HG03039 (cell line): ENCODE measurements around the gene RNPS1.
A peak's percentile ranks its signal among the peaks of the same experiment; 100 is the strongest.

Experiments
- ATAC-seq: cut with Tn5 transposase; IDR thresholded peaks from one replicate; pipeline ENCODE4 v1.9.1; 2021; ENCODE audit warnings: mild to moderate bottlenecking, moderate library complexity; ENCODE audit not compliant: unreplicated experiment

The RNPS1 gene

GRCh38 chr16:2216330-2216729, 51.6 kb downstream of the RNPS1 start:
- no peak for ATAC-seq

DNA sequence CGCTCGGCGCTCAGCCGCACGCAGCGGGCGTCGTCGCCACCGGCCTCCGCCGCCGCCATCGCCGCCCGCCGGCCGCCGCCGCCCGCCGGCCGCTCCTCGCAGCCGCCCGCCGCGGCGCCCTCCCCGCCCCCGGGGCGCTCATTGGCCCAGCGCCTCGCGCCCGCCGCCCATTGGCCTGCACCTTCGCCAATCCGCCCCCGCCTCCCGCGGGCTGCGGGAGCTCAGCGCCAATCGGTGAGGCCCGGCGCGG, 53.3 kb downstream of the RNPS1 start, which contains the start of gene PGP:
Gene PGP, minus strand, starts transcription at position 122 of the 250 bp plus-strand sequence. Its CDS starts 63 bp downstream, at position 59.
- peak; percentile 77 for ATAC-seq

GRCh38 chr16:2213817-2214718, 53.9 kb downstream of the RNPS1 start:
- ATAC-seq, result peak; percentile 0

- no peak for ATAC-seq
Observed at GRCh38 chr16:2212362-2213324, 55.3 kb downstream of the RNPS1 start.

GRCh38 chr16:2211923-2212347, 56.0 kb downstream of the RNPS1 start:
- no peak for ATAC-seq

DNA sequence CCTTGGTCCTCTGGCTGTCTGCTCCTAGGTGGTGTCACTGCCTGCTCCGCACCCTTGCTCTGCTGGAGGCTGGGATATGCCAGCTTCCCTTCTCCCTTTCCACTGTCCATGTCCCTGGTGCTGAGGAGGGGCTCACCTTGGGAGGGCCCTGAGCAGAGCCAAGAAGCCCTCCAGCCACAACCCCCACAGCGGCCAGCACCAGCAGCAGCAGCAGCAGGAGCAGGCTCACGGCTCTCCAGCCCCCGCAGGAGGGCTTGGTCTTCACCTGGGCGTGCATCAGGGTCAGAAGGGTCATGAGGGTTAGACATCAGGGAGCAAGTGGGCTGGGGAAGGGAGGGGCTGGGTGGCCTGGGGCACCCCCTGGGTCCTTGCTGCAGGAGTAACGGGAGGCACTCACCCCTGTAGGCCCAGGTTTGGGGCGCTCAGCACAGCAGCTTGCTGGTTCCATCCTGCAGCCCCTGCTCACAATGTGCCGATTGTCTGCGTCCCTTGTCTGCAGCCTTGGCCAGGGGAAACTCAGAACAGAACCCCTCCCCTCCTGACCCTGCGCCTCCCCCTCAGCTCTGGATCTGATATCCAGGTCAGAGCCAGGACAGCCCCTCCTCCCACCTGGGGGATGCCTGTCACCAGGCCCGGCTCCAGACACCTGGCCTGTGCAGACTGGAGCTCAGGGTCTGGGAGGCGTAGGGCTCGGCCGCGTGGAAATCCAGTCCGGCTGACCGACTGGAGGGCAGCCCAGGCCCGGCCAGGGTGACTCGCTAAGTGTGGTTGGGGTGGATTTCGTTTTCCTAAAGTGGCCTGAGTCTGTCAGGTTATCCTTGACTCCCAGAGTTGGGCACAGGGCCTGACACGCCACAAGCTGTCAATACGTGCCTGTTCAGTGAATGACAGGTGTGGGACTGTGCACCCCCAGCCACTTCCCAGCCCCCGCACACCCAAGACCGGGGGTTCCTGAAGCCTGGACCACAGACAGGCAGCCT, 57.2 kb downstream of the RNPS1 start, which contains the start of gene BRICD5:
Gene BRICD5, minus strand, starts transcription at position 478 of the 980 bp plus-strand sequence. Its CDS starts 30 bp downstream, at position 448.
- ATAC-seq, result no peak

DNA sequence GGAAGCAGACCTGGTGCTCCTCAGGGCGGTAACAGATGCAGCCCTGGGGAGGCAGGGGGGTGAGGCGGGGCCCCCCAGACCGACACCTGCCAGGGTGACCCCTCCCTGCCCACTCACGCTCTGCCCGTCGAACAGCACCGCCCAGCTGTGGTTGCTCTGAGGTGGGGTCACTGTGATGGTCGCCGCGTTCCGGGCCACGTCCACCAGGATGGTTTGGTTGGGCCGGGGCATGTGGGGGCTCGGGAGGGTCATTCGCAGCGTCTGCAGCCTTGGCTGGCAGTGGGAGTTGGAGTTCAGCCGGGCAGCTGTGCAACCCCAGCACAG, 58.0 kb downstream of the RNPS1 start:
- ATAC-seq, result no peak

GRCh38 chr16:2209258-2210008, 58.5 kb downstream of the RNPS1 start:
- no peak for ATAC-seq

- ATAC-seq, result no peak
Observed at GRCh38 chr16:2208772-2209171, 59.2 kb downstream of the RNPS1 start.

- no peak for ATAC-seq
Observed at GRCh38 chr16:2208308-2208707, 59.6 kb downstream of the RNPS1 start.

DNA sequence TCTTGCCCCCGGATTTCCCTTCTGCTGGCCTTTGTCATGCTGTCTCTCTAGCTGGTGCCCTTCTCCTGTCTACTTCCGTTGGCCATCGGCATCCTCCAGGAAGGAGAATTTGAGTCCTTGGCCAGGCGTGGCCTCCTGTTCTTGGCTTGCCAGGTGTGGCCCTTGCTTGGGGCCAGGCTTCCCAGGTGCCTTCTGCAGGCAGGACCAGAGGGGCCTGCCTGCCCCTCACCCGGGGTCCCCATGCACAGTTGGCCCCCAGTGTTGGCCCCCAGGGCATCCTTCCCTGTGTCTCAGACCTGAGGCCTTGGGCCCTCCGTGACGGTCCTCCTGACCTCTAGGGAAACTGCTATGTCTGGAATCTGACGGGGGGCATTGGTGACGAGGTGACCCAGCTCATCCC, 60.1 kb downstream of the RNPS1 start:
- no peak for ATAC-seq

- ATAC-seq, result no peak
Observed at GRCh38 chr16:2206780-2207433, 61.0 kb downstream of the RNPS1 start.

DNA sequence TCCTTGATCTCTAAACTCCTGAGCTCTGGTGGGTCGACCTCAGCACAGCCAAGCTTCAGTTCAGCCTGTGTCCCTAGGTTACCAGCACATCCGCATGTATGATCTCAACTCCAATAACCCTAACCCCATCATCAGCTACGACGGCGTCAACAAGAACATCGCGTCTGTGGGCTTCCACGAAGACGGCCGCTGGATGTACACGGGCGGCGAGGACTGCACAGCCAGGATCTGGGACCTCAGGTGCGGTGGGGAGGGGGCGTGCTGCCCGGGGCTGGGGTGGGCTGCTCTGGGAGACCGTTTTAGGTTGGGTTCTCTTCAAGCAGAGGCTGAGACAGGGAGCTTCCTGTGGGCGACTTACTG, 61.5 kb downstream of the RNPS1 start:
- no peak for ATAC-seq

GRCh38 chr16:2205967-2206313, 62.0 kb downstream of the RNPS1 start:
- ATAC-seq, result peak; percentile 2

DNA sequence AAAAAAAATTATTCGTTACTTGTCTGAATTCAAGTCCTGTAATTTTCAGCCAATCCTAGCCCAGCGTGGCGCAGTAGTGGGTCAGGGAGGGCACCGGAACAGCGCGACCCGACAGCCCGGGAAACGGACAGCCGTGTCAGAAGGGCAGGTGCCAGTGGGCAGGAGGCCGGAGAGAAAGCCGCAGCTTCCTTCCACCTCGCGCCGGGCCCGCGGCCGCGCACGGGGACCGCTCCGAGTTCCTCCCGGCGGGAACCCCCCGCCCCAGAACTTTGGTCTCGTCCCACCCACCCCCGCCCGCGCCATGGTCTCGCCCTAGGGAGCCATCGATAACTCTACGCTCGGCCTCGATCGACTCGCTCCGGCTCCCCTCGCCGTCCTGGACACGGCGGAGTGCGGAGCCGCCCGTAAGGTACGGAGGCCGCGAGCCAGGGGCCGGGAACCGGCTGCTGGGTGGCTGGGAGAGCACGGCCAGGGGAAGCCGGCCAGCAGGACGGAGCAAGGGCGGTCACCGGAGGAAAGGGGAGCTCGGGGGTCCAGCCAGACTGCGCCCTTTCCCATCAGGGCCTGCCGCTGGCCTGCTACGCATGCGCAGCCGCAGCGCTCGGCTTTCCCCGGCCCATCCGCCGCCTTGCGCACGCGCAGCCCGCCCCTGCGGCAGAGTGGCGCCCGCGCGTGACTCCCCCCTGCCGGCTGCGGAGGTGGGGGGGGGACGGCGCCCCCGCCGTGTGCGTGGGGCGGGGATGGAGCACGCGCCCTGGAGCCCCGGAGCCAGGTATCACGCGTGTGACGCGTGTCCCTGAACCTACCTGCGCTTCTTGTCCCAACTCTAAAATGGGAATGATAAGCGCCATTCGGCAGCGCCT, 62.6 kb downstream of the RNPS1 start, which contains the start of gene MLST8:
Gene MLST8, plus strand, starts transcription at position 351 of the 863 bp plus-strand sequence. CDS start 632 bp downstream, outside the sequence.
- ATAC-seq, result peak; percentile 68

DNA sequence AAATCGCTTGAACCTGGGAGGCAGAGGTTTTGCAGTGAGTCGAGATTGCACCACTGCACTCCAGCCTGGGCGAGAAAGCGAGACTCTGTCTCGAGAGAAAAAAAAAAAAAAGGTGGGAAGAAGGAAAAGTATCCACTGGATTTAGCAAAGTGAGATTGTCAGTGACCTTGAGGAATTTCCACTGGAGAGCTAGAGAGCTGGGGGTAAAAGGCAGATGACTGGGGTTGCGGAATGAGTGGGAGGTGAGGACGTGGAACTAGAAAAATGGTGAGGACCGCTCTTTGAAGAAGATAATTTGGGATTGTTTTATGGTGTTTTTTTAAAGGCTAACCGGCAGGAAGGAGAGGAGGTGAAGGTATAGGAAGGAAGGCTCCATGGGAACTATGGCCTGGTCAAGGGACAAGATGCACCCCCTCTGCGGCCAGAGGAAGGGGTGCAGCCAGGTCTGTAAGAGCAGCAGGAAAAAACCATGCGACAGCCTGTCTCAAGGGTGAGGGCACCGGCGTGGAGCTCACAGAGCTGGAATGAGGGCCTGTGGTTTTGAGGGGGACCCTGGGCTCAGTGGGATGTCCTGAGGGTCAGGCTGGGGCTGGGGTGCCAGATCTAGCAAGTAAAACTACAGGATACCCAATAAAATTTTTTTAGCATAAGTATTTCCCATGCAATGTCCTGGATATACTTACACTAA, 63.4 kb downstream of the RNPS1 start:
- no peak for ATAC-seq
